Activated CD8-positive, alpha-beta memory T cell treated with anti-CD3 and anti-CD28 coated beads, Interleukin-2, amount 50 U/mL, for 24 hours (primary cell): ENCODE data around the gene FAF1.
"Not testable (repeated sequence)": the region's sequence is repeated elsewhere in the genome, so short reads cannot be mapped to it uniquely, and the experiment has no call there.

Source experiments
- DNase-seq: peaks from one replicate; pipeline ENCODE4 v3.0.0-alpha.2; 2020; ENCODE audit errors: extremely low read depth

Gene FAF1

DNA sequence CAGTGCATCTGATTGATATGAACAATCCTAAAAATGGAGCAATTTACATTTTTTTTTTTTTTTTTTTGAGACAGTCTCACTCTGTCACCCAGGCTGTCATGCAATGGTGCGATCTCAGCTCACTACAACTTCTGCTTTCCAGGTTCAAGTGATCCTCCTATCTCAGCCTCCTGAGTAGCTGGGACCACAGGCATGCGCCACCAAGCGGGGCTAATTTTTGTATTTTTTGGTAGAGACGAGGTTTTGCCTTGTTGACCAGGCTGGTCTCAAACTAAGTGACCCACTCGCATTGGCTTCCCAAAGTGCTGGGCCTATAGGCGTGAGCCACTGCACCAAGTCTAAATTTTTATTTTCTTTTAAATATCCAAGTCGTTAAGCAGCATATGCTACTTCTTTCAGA, 109.0 kb downstream of the FAF1 start:
- DNase-seq: no peak

DNA sequence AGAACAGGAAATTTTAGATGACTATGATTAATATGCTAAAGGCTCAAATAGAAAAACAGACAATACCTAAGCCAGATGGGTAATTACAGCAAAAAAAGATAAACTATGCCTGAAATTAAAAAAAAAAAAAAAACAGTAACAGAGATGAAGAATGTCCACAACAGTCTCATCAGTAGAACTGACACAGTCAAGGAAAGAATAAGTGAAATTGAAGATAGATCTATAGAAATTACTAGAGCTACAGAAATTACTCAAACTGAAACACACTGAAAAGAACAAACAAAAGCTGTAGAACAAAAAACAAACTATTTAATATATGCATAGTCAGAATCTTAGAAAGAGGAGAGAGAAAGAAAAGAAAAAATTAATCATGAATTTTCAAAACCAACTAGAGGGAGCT, 112.8 kb downstream of the FAF1 start:
- DNase-seq: no peak

DNA sequence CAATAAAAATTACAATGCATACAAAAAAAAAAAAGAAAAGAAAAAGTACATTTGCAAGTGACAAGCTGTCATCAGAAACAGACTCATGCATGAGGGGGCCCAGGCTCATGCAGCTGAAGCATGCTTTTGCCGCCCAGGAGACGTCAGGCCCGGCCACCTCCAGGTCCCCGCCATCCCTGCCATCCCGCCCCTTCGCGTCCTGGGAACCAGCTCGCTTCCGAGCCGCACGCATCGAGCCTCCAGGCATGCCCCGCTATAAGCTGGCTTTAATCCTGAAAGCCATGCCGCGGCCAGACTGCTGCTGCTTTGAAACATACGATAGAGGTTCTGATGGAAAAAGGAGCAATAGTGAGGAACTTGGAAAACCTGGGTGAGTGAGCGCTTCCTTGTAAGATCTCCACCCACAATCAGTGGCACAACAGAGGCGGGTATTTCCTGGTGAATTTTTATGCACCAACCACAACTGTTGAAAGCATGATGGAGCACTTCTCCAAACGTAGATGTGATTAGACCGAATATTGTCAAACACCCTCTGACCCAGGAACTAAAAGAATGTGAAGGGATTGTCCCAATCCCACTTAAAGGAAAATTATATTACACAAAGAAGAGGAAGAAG, 113.7 kb downstream of the FAF1 start:
- DNase-seq: no peak

DNA sequence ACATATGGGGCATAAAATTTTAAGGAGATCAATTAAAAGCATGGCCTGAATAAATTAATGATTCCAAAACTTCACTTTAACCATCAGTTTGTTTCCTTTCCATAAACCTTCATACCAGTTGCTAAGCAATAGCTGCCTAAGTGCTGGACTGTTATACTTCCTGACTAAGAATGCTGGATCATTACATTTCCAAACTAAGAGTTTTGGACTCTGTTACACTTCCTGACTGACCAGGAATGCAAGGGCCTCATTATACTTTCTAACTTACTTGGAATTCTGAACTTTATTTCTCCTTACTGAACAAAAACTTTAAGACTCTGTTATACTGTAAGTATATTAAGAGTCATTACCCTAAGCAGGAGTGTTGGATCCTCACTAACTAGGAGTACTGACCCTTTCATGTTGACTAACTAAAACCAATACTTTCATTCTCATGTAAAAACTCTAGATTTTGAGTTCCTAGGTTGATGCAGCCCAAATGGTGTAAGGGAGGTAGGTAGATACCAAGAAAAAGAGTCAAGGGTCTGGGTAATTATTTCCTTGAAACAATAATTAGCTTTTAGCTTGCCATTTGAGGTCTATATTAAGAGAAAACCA, 118.2 kb downstream of the FAF1 start:
- no peak for DNase-seq

DNA sequence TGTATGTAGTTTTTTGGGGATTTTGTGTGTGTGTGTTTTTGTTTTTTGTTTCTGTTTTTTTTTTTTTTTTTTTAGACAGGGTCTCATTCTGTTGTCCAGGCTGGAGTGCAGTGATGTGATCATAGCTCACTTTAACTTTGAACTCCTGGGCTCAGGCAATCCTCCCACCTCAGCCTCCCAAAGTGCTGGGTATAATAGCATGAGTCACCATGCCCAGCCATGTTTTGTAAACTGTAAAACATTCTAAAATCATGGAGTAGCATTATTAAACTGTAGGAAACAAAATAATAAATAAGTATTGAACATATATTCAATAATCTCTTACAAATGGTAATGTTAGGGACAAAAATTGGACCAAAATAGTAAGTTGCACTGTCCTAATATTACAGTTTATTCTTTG, 124.0 kb downstream of the FAF1 start:
- DNase-seq: no peak

GRCh38 chr1:50833216-50833615, 126.9 kb downstream of the FAF1 start:
- DNase-seq: no peak

DNA sequence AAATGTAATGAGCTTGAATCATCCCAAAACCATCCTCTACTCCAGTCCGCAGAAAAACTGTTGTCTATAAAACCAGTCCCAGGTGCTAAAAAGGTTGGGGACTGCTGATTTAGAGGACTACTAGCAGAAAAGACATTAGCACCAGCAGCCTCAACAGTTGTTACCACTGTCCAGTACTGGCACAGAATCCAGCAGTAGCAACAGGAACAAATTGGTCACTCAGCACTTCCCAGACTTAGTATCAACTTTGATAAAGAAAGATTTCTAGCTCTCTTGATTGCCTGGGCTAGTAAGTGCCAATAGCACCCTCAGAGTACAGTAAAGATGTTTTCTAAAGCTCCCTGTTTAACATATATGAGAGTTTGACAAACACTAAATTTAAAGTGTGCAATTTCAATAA, 127.9 kb downstream of the FAF1 start:
- no peak for DNase-seq

- no peak for DNase-seq
Measured at GRCh38 chr1:50831300-50832061, 128.6 kb downstream of the FAF1 start.

DNA sequence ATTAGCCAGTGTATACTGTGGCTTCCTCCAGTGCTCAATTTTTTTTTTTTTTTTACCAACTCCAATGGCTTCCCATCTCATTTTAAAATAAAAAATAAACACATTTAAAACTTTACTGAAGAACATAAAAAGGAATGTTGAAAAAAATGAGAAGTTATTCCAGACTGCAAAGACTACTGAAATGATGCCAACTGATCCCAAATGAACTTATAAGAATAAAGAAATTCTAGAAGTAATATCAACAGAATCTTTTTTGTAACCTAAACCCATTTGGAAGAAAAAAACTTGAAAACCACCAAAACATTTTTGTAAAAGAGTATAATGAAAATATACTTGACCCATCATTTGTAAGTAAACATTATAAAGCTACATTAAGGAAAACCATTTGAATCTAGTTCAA, 129.4 kb downstream of the FAF1 start:
- DNase-seq: no peak

- DNase-seq: no peak
Measured at GRCh38 chr1:50829014-50829958, 130.8 kb downstream of the FAF1 start.

DNA sequence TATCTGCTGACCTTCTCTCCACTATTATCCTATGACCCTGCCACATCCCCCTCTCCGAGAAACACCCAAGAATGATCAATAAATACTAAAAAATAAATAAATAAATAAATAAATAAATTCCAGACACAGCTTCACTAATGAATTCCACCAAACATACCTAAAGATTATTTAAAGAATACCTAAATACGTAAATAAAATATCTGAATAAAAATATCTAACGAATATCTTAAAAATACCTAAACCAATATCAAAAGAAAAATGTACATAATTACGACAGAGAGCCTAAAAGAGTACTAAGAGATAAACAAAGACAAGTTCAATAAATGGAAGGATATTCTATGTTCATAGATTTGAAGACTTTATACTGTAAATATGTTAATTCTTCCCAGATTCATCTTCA, 132.5 kb downstream of the FAF1 start:
- DNase-seq: no peak

DNA sequence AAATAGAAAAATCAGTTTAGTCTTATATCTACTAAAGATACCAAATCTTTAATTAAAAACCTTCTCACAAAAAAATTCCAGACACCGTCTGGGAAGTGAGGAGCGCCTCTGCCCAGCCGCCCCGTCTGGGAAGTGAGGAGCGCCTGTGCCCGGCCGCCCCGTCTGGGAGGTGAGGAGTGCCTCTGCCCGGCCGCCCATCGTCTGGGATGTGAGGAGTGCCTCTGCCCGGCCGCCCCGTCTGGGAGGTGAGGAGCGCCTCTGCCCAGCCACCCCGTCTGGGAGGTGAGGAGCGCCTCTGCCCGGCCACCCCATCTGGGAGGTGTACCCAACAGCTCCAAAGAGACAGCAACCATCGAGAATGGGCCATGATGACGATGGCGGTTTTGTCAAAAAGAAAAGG, 133.3 kb downstream of the FAF1 start:
- DNase-seq: not testable (repeated sequence)

DNA sequence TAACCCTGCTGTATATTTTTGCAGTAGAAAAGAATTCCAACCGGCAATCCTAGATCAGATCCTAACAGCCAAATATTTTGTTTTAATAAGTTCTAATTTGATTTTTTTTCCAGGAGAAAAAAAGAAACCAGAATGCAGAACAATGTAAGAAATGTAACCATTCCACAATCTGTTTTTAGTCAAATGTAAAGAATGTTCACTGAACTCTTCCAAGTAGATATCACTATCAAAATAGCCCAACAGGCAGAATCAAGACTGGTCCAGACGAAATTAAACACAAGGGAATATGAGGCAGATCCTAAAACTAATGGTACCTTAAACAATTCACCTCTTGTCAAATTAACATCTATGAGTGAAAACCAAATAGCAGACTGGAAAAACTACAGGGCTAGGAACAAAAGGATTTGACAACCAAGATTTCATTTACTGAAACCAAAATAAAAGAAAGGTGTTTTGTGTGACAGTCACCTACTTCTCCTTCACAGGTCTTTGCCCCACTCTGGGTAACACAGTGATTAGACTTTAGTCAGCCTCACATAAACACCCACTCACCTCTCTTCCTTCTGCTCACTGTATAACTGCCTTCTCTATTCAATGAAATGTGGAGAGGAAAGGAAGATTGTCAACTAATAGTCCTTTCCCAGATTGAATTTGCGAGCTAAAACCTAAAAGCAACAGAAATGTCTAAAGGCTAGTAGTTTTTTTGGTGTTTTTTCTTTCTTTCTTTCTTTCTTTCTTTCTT, 137.9 kb downstream of the FAF1 start:
- no peak for DNase-seq

- DNase-seq: no peak
Measured at GRCh38 chr1:50820545-50820944, 139.5 kb downstream of the FAF1 start.

DNA sequence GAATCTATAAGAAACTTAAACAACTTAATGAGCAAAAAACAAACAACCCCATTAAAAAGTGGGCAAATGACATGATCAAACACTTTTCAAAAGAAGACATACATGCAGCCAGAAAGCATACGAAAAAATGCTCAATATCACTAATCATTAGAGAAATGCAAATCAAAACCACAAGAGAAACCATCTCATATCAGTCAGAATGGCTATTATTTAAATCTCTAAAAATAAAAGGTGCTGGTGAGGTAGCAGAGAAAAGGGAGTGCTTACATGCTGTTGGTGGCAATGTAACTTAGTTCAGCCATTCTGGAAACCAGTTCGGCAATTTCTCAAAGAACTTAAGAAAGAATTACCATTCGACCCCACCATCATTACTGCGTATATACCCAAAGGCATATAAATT, 147.7 kb downstream of the FAF1 start:
- DNase-seq: no peak

DNA sequence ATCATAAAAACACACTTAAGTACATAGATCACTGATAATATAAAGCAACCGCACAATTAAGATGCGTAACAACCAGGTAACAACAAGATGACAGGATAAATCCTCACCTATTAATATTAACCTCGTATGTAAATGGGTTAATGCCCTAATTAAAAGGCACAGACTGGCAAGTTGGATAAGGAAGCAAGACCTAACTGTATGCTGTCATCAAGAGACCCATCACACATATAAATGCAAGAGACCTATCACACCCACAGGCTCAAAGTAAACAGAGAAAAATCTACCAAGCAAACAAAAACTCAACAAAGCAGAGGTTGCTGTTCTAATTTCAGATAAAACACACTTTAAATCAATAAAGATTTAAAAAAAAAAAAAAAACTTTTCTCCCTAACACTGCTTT, 151.8 kb downstream of the FAF1 start:
- DNase-seq: no peak

DNA sequence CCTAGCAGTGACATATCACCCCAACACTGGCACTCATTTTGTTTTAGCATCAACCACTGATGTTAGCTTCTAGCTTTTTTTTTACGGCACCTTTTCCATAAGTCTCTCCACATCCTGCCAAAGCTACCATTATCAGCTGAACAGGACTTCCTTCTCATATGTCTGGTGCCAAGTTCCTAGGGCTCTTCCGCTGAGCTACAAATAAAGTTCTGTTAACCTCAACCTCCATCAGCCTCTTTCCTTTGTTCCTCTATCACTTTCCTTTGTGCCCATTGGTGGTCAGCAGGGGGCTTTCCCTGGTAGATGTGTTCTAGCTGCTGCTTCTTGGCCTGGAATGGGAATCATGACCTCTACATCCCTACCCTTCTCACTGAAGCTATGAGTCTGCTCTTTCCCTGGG, 163.8 kb downstream of the FAF1 start:
- DNase-seq: no peak

DNA sequence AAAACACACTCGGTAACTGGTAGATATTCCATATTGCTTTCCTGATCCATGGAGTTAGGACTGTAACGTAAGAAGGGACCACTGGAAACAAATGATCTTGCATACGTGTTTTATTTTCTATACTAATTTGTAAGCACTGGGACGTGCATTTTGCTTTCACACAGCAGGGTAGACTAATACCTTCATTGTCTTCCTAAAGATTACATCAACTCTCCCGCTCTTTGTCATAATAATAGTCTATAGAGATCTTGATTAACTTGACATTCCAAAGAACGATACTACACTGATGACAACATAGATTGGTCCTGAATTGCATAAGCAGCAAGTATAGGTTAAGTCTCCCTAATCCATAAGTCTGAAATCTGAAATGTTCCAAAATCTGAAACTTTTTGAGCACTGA, 166.5 kb downstream of the FAF1 start:
- no peak for DNase-seq

GRCh38 chr1:50787266-50787665, 172.8 kb downstream of the FAF1 start:
- no peak for DNase-seq

DNA sequence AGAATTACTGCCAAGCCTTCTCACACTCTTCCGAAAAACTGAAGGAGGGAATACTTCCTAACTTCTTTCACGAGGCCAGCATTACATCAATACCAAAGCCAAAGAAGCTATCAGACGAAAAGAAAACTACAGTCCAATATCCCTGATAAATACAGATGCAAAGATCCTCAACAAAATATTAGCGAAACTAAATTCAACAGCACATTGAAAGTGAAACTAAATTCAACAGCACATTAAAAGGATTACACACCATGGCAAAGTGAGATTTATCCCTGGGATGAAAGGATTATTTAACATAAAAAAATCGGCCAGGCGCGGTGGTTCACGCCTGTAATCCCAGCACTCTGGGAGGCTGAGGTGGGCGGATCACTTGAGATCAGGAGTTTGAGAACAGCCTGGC, 176.8 kb downstream of the FAF1 start:
- no peak for DNase-seq

DNA sequence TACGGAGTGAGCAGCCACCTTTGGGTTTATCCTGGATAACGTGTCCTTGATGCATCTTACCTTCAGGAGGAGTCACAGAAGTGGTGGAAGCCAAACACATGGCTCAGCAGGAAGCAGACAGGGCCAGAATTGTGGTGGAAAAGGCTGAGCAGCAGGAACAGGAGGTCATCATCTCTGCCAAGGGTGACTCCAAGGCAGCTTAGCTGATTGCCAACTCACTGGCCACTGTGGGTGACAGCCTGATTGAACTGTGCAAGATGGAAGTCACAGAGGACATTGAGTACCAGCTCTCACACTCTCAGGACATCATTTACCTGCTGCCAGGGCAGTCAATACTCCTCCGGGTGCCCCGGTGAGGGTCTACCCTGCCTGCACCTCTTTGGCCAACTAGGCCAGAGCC, 179.3 kb downstream of the FAF1 start:
- no peak for DNase-seq

DNA sequence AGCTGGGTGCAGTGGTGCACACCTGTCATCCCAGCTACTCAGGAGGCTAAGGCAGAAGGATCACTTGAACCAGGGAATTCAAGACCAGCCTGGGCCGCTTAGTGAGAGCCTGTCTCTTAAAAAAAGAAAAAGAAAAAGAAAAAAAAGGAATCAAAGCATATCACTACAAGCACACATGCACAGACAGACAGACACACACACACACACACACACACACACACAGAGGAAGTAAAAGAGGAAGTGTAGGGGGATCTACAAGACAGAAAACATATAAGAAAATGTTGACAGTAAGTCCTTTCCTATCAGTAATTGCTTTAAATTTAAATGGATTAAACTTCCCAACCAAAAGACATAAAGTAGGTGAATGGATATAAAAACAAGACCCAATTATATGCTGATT, 180.3 kb downstream of the FAF1 start:
- DNase-seq: no peak
